HG03135 (cell line): ENCODE measurements around the gene SLC23A2.

Source experiments
- ATAC-seq: cut with Tn5 transposase; IDR thresholded peaks from one replicate; pipeline ENCODE4 v1.9.1; 2021; ENCODE audit warnings: mild to moderate bottlenecking, moderate library complexity; ENCODE audit not compliant: unreplicated experiment

The SLC23A2 gene

DNA sequence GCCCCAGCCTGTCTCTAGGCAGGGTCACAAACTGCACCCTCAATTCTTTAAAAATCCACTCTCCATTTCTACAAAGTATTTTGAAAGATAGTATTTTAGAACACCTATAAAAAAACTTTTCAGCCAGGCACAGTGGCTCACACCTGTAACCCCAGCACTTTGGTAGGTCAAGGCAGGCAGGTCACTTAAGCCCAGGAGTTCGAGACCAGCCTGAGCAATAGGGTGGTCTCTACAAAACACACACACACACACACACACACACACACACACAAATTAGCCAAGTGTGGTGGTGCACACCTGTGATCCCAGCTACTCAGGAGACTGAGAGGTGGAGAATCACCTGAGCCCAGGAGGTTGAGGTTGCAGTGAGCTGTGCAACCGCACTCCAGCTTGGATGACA, 30.2 kb downstream of the SLC23A2 start:
- ATAC-seq = no peak

DNA sequence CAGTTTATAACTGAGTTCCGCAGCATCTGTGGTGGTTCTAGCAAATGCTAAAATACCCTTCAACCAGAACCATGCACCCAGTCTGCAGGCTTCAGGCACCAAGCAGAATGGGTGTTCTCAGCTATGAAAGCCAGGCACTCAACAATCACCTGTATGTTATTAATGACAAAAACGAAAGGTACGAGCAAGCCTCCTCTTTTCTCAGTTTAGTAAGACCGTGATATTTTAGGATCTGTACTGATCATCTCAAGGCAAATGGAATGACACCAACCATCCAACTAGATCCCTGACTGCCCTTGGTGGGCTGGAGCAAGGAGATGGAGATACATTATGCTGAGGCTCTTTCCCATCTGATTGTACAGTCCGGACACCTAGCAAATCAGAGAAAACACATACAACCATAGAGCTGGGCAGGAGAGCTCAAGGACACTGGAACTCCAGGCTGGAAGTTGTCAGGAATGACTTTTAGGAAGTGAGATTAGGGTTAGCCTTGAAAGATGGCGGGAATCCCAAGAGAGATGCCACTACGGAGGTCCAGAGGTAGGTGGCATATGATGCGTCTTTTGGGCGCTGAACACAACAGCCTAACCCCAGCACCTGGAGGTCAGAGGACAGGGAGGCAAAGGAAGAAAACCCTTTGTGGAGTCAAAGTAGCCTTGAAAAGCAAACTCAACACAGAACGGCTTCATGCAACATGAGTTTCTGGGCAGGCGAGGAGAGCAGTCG, 33.4 kb downstream of the SLC23A2 start:
- ATAC-seq = no peak

- no peak for ATAC-seq
Observed at GRCh38 chr20:4966826-4967751, 34.2 kb downstream of the SLC23A2 start.

DNA sequence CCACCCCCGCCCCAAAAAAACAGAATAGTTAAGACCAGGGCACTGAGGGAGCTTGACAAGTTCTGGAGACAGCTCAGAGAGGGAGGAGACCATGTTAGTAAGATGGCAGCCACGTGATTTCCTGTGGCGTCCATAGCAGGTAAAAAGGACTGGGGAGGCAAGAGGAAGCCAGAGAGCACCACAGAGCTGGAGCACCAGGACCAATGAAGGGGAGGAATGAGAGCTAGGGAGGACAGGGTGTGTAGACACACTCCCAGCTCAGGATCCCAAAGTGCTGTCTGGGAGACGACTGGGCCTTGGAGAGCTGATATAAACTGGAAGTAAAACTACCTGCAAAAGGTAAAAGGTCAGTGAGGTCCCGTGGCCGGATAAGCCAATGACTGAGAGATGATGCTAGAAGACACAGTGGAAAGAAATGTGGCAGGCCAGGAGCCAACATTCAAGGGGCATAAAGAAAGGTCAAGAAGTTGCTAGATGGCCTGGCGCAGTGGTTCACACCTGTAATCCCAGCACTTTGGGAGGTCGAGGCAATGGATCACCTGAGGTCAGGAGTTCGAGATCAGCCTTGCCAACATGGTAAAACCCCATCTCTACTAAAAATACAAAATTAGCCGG, 39.0 kb downstream of the SLC23A2 start:
- ATAC-seq = no peak

DNA sequence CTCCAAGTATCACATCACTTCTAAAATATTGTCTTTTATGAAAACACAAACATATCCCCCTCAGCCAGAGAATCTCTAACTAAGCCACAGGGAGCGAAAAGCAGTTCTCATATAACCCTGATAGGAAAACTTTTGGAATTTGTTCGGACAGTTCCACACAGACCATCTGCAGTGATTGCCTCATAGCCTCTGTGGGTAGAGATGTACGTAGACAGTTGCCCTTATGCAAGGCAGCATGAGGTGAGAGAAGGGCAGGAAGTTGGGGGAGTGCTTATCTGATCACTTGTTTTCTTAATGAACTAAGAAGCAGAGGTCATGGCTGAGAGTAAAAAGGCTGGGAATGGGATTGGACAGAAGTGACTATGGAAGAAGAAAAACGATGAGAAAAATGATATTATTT, 39.6 kb downstream of the SLC23A2 start:
- ATAC-seq = no peak

GRCh38 chr20:4959592-4959991, 41.7 kb downstream of the SLC23A2 start:
- ATAC-seq = no peak

- no peak for ATAC-seq
Observed at GRCh38 chr20:4957939-4958362, 43.4 kb downstream of the SLC23A2 start.

DNA sequence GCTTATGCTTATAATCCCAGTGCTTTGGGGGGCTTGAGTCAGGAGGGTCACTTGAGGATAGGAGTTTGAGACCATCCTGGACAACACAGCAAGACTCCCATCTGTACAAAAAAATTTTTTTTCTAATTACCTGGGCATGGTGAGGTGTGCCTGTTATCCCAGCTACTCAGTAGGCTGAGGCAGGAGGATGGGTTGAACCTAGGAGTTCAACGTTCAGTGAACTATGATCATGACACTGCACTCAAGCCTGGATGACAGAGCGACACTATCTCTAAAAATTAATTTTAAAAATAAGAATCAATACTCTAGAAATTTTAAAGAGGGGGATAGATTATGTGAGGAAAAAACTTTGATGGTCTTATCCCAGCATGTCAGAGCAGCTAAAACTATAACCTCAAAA, 44.1 kb downstream of the SLC23A2 start:
- no peak for ATAC-seq

- ATAC-seq = no peak
Observed at GRCh38 chr20:4956200-4956810, 45.0 kb downstream of the SLC23A2 start.

DNA sequence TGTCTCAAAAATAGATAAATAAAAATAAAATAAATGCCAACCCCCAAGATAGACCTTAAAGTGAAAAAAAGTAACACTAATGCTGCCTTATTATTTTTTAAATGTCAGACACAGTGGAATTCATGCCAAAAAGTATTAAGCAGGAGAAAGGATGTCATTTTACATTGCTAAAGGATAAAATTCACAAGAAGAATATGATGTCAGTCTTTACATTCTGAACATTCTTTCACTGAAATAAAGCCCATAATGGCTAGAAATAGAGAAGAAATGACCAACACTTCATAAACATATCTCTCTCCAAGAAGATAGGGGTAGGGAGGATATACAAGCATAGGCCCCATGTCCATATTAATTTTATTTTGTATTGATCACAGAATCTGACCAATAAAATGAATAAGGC, 47.4 kb downstream of the SLC23A2 start:
- ATAC-seq = no peak

DNA sequence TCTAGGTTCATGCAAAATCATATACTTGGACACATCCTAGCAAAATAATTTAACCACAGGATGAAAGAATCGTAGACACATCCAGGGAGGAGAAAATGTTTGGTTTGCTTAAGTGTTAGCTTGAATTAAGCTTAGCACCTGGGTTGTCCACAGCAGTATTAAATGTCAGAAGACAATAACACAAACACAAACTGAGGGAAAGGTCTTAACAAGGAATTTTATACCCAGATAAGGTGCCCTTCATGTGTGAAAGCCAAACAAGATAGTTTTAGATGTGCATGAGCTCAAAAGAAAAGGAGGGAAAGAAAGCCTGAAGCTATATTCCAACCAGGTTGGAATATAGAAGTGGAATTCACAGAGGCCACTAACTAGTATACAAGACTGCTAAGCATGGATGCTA, 49.1 kb downstream of the SLC23A2 start:
- no peak for ATAC-seq

GRCh38 chr20:4951299-4951698, 50.0 kb downstream of the SLC23A2 start:
- no peak for ATAC-seq

DNA sequence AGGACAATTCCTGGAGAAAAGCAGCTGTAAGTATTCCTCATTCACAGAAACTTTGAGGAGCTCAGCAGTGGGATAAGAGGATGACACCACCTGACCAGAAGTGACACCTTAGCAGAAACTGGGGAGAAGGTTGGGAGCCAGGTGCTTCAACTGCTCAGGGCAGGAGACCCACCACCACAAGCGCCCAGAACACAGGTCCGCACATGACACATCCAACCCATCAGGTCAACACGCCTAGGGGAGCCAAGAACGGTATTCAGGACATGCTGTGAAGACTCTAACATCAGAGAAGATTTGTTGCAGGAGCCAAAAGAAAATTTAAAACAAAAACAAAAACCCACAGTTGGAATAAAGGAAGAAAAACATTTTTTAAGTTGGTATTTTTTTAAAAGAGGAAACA, 50.5 kb downstream of the SLC23A2 start:
- no peak for ATAC-seq

GRCh38 chr20:4950437-4950836, 50.9 kb downstream of the SLC23A2 start:
- ATAC-seq = no peak

DNA sequence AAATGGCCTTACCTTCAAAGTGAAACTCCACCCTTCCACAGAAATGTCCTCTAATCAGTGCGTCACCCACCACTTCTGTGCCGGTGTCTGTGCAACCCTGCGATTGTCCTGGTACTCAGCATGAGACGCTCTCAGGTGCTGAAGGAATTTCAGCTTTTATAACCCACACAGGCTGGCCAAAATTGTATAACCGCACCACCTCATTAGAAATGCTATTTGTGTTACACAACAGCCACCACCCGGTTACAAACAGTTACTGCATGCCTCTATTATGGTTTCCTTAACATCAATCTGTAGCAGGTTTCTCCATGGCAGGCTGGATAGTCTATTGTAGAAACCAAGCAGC, 51.5 kb downstream of the SLC23A2 start:
- peak; percentile 51 for ATAC-seq

DNA sequence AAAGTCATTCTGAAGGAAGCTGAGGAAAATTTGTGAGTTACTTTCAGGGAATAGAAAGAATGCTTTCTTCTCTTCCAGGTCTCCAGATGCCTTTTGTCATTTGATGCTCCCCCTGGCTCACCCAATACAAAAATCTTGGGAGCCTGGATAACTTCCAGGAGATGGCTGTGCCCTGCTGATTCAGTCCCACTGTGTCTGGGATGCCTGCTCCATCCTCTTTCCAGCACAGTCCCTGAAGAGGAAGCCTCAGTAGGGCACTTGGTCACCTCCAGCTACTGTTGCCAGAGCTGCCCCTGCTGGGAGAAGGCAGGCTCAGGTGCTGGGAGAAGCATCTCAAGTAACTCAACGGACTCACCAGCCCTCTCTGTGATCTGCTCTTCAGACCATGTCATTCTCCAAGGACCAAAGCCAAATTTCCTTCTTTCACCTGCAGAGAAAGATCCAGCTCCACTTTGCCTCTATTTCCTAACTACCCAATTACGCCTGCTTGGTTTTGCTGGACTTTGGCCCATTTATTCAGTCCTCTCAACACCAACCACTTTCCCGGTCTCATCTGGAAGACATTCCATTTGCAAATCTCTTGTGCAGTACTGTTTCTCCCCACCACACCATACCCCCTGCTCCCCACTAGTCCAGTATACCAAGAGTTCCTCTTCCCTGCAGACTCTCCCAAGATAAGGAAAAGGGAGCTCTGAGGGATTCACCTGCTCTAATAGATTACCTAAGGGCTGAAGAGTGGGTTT, 53.3 kb downstream of the SLC23A2 start:
- no peak for ATAC-seq

DNA sequence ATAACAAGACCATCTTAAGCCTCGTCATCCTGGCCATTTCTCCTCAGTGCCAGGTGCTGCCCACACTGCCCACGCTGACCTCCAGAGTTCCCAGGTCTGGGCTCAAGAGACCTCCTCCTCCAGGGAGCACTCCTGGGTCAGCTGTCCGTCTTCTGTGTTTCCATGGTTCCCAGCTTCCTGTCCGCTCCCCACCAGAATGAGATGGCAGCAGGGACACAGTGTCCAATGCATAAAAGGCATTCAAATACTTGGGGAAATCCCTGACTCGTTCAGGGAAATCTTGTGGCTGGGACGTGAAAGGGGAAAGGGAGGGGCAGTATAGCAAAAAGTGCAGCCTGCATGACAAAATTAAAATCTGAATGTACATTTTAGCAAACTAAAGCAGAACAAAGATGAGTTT, 54.3 kb downstream of the SLC23A2 start:
- ATAC-seq = no peak

DNA sequence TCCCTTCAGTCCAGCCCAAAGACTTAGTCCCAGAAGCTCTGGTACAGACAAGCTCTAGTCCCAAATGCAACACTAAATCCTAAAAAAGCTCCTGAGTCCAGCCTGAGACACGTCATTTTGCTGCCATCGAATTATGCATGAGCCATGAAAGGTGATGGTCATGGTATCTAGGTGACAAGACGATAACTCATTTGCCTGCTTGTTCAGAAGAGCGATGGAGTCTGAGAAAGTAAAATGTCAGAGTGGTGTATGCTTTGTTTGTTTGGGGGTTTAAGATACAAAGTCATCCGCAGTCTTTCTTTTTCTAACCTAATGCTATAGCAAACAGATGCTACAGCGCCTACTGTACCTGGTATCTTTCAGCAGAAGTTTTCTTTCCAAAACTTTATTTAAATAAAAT, 54.7 kb downstream of the SLC23A2 start:
- no peak for ATAC-seq

DNA sequence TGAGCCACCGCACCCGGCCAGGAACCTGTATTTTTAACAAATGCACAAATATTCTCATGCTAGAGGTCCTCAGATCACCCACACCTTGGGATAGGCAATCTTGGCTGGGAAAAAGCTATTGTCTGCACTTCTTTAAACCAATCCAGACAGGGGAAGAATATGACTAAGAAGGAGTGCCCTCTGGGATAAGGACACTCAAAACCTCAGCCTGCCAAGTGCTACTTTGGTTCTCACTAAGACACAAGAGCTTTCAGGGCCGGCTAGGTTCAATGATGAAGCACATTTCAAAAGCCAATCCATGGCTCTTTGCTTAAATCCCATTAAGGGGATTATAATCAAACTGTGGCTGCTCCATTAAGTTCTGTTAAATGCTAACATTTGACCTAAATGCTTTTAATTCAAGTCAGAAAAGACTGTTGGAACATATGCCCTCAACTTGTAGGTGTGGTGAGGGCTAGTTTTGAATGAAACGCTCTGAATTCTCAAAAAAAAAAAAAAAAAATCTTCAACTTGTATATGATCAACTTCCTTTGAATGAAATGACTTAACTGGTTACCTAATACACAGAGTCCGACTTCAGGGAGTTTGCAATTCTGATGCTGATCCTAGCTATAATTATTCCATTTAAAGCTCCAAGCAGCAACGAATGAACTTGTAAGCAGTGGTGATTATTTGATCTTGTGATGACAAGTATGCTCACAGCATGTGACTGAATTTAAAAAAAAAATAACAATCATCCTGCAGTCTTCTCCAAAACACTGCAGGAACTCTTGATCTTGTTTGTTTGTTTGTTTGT, 56.6 kb downstream of the SLC23A2 start:
- no peak for ATAC-seq

DNA sequence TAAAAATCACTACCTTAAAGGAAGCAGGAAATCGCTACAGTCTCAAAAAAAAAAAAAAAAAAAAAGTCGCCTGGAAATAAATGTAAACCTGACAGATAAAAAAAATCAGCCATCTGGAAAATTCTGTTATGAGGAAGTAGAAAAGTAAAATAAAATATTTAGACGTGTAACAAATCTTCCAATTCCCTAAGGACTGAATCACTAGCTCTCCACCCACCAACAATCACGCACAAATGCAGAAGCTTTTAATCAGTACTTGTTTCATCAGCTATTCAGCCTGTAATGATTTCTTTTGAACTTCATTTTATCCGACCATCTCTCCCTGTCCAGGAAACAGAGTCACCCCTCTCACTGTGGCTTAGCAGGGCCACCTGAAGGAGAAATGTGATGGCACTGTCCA, 59.0 kb downstream of the SLC23A2 start:
- no peak for ATAC-seq
